ENCODE measurements around the gene GMPR.

DNA sequence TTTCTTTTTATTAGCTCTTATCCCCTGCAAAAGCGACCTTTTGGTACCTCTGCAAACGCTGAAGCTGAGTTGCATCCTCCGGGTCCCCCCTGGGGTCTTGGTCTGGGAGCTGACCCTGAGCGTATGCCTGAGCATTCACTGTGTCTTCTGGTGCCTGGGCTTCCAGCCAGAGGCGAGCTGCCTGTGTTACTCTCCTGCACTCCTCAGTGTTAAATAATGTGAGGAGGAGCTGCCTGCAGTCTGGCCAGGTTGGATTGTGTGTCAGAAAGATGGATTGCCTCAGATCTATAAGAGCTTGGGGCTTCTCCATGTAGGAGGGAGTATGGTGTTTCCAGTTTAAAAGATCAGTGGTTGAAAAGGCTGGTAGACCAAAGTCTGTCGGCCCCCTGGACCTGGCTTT lies 8.7 kb upstream of the GMPR start:
- TF ChIP-seq, protein P1, sequence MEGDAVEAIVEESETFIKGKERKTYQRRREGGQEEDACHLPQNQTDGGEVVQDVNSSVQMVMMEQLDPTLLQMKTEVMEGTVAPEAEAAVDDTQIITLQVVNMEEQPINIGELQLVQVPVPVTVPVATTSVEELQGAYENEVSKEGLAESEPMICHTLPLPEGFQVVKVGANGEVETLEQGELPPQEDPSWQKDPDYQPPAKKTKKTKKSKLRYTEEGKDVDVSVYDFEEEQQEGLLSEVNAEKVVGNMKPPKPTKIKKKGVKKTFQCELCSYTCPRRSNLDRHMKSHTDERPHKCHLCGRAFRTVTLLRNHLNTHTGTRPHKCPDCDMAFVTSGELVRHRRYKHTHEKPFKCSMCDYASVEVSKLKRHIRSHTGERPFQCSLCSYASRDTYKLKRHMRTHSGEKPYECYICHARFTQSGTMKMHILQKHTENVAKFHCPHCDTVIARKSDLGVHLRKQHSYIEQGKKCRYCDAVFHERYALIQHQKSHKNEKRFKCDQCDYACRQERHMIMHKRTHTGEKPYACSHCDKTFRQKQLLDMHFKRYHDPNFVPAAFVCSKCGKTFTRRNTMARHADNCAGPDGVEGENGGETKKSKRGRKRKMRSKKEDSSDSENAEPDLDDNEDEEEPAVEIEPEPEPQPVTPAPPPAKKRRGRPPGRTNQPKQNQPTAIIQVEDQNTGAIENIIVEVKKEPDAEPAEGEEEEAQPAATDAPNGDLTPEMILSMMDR (IDR thresholded peaks at IDR 0.05) = no peak
- no peak for TF ChIP-seq POLR2A (IDR thresholded peaks at IDR 0.05)
